HCT116 (cell line): Measurements from ENCODE around the gene FOXP1. TPM values are rescaled to one million over a fixed set of nuclear protein-coding genes. Genes with fewer than 3 reads are reported as not detected.

Source experiments
- ATAC-seq: fragments of 200-7000 bp; cut with Tn5 transposase; 2 replicates; pipeline ENCODE4 v1.9.1; 2020; ENCODE audit warnings: mild to moderate bottlenecking, moderate library complexity
- BruUV-seq: library from RNA; stranded (reverse); fragments of 400-500 nt; replicated peaks from 2 replicates; lab custom pipeline; 2021; lab: Mats Ljungman, UMichigan
- CTCF ChIA-PET: fragments of 300-600 bp; sonication (Branson Sonifier 250); formaldehyde crosslinking; loops from one replicate; lab custom pipeline; 2021; ENCODE audit warnings: antibody characterized with exemption; lab: Charles Lee
- POLR2A ChIA-PET: fragments of 300-600, 350-600 bp; sonication (Branson Sonifier 250); formaldehyde crosslinking; loops from one replicate; lab custom pipeline; 2021; ENCODE audit warnings: antibody characterized with exemption; lab: Charles Lee
- RAD21 ChIA-PET, 2 experiments: fragments of 300-600 bp; sonication (Branson Sonifier 250); formaldehyde crosslinking; loops; one replicate each; lab custom pipeline; 2023; ENCODE audit warnings: low total read pairs in 2 of 2; ENCODE audit not compliant: uncharacterized antibody in 2 of 2, unreplicated experiment in 2 of 2, low non-redundant PET in 1 of 2; lab: Charles Lee
- DNase-seq: peaks from one replicate; pipeline ENCODE4 v3.0.0-alpha.2; 2010; ENCODE audit warnings: low read depth, low spot score
- H2AFZ ChIP-seq: fragments of 200-600 bp; shearing (Covaris generic), sonication (generic); 2 replicates; pipeline ENCODE4 v1.6.1; 2017; ENCODE audit warnings: low read depth, mixed run types, mixed read lengths, antibody characterized with exemption, low read length; ENCODE audit not compliant: poor library complexity, severe bottlenecking
- H3K27ac ChIP-seq: 2 replicates; pipeline ENCODE4 v1.5.1; 2012; ENCODE audit warnings: low read depth, low read length
- H3K27me3 ChIP-seq: fragments of 200-600 bp; sonication (generic); 2 replicates; pipeline ENCODE4 v1.6.1; 2016; ENCODE audit warnings: mixed run types, low read length, mixed read lengths; ENCODE audit not compliant: insufficient read depth
- H3K36me3 ChIP-seq, 2 experiments: fragments of 200-500 bp in 1 of 2; fragments of 200-600 bp in 1 of 2; sonication (Bioruptor generic) in 1 of 2; sonication (generic) in 1 of 2; 2 replicates each; pipeline versions ENCODE4 v1.5.1 to v1.6.1; 2014 to 2016; ENCODE audit warnings: low read length in 2 of 2, inconsistent platforms in 1 of 2, mixed read lengths in 1 of 2, mixed run types in 1 of 2; ENCODE audit not compliant: insufficient read depth in 2 of 2, control insufficient read depth in 1 of 2
- H3K4me1 ChIP-seq, 2 experiments: fragments of 200-600 bp in 1 of 2; sonication (generic) in 1 of 2; 2 replicates each; pipeline versions ENCODE4 v1.5.1 to v1.6.1; 2012 to 2017; ENCODE audit warnings: low read length in 2 of 2, inconsistent platforms in 1 of 2, mild to moderate bottlenecking in 1 of 2, mixed read lengths in 1 of 2, mixed run types in 1 of 2, moderate library complexity in 1 of 2; ENCODE audit not compliant: insufficient read depth in 2 of 2, control insufficient read depth in 1 of 2
- H3K4me2 ChIP-seq: fragments of 200-600 bp; sonication (generic); 2 replicates; pipeline ENCODE4 v1.6.1; 2017; ENCODE audit warnings: mixed run types, low read length, mixed read lengths
- H3K4me3 ChIP-seq, 2 experiments: fragments of 200-600 bp in 1 of 2; sonication (generic) in 1 of 2; replicated peaks in 1 of 2; 2 replicates each; pipeline ENCODE4 v1.5.1; 2011 to 2016; ENCODE audit warnings: low read length in 2 of 2, control low read depth in 1 of 2, low read depth in 1 of 2, mild to moderate bottlenecking in 1 of 2, mixed read lengths in 1 of 2, mixed run types in 1 of 2
- H3K79me2 ChIP-seq: fragments of 200-600 bp; sonication (generic); 2 replicates; pipeline ENCODE4 v1.6.1; 2017; ENCODE audit warnings: mild to moderate bottlenecking, mixed run types, low read length, moderate library complexity, mixed read lengths; ENCODE audit not compliant: insufficient read depth
- H3K9ac ChIP-seq: fragments of 200-600 bp; sonication (generic); 2 replicates; pipeline ENCODE4 v1.6.1; 2016; ENCODE audit warnings: low read length, mixed read lengths
- H3K9me2 ChIP-seq: fragments of 200-600 bp; sonication (generic), shearing (Covaris generic); 2 replicates; pipeline ENCODE4 v1.6.1; 2017; ENCODE audit warnings: mixed run types, mild to moderate bottlenecking, moderate library complexity; ENCODE audit not compliant: insufficient read depth
- H3K9me3 ChIP-seq, 2 experiments: fragments of 200-500 bp in 1 of 2; fragments of 200-600 bp in 1 of 2; sonication (Bioruptor generic) in 1 of 2; sonication (generic) in 1 of 2; 2 replicates each; pipeline ENCODE4 v1.6.1; 2014 to 2017; ENCODE audit warnings: low read length in 2 of 2, mixed read lengths in 2 of 2, inconsistent platforms in 1 of 2, low read depth in 1 of 2, mild to moderate bottlenecking in 1 of 2, mixed run types in 1 of 2, moderate library complexity in 1 of 2; ENCODE audit not compliant: control insufficient read depth in 1 of 2, insufficient read depth in 1 of 2
- H4K20me1 ChIP-seq: fragments of 200-600 bp; sonication (generic), shearing (Covaris generic); 2 replicates; pipeline ENCODE4 v1.6.1; 2017; ENCODE audit warnings: mixed run types, mild to moderate bottlenecking, moderate library complexity; ENCODE audit not compliant: insufficient read depth
- CBX3 ChIP-seq: IDR thresholded peaks from 2 replicates; pipeline ENCODE4 v1.6.1; 2012; ENCODE audit warnings: low read depth
- CEBPB ChIP-seq: IDR thresholded peaks from 2 replicates; pipeline ENCODE4 v1.6.1; 2012; ENCODE audit warnings: low read depth
- CTCF ChIP-seq, 3 experiments: fragments of 200-600 bp in 1 of 3; sonication (generic) in 1 of 3; IDR thresholded peaks in 2 of 3; conservative IDR thresholded peaks in 1 of 3; 2 replicates each; pipeline ENCODE4 v1.5.1; 2012 to 2017; ENCODE audit warnings: low read depth in 2 of 3, low read length in 2 of 3, antibody characterized with exemption in 1 of 3, borderline replicate concordance in 1 of 3, control low read depth in 1 of 3, mild to moderate bottlenecking in 1 of 3, mixed read lengths in 1 of 3, mixed run types in 1 of 3, moderate library complexity in 1 of 3; ENCODE audit not compliant: insufficient read depth in 1 of 3
- EGR1 ChIP-seq: IDR thresholded peaks from 2 replicates; pipeline ENCODE4 v1.6.1; 2012; ENCODE audit warnings: low read depth
- ELF1 ChIP-seq: IDR thresholded peaks from 2 replicates; pipeline ENCODE4 v1.6.1; 2012; ENCODE audit warnings: low read depth, borderline replicate concordance
- EZH2 ChIP-seq: fragments of 200-600 bp; sonication (generic); IDR thresholded peaks from 2 replicates; pipeline ENCODE4 v1.6.1; 2017; ENCODE audit warnings: antibody characterized with exemption, mixed run types
- EZH2phosphoT487 ChIP-seq: fragments of 200-600 bp; IDR thresholded peaks from 2 replicates; pipeline ENCODE4 v1.6.1; 2018; ENCODE audit warnings: antibody characterized with exemption, borderline replicate concordance
- FOSL1 ChIP-seq: IDR thresholded peaks from 2 replicates; pipeline ENCODE4 v1.6.1; 2012; ENCODE audit warnings: low read depth
- JUND ChIP-seq: IDR thresholded peaks from 2 replicates; pipeline ENCODE4 v1.6.1; 2012
- MAX ChIP-seq: IDR thresholded peaks from 2 replicates; pipeline ENCODE4 v1.6.1; 2012
- POLR2A ChIP-seq: IDR thresholded peaks from 2 replicates; pipeline ENCODE4 v1.7.0; 2011; ENCODE audit warnings: borderline replicate concordance; ENCODE audit not compliant: insufficient read depth, insufficient read length; ENCODE audit errors: extremely low read depth
- RAD21 ChIP-seq: IDR thresholded peaks from 2 replicates; pipeline ENCODE4 v1.6.1; 2012; ENCODE audit warnings: low read depth, mild to moderate bottlenecking
- REST ChIP-seq: IDR thresholded peaks from 2 replicates; pipeline ENCODE4 v1.6.1; 2012; ENCODE audit warnings: low read depth
- SP1 ChIP-seq: IDR thresholded peaks from 2 replicates; pipeline ENCODE4 v1.6.1; 2012; ENCODE audit warnings: low read depth
- YY1 ChIP-seq: IDR thresholded peaks from 2 replicates; pipeline ENCODE4 v1.6.1; 2011; ENCODE audit warnings: low read length, low read depth, moderate library complexity, mild to moderate bottlenecking; ENCODE audit not compliant: insufficient replicate concordance; ENCODE audit errors: extremely low read depth
- ZBTB33 ChIP-seq: IDR thresholded peaks from 2 replicates; pipeline ENCODE4 v1.6.1; 2011; ENCODE audit warnings: mild to moderate bottlenecking, low read length, moderate library complexity; ENCODE audit not compliant: insufficient replicate concordance; ENCODE audit errors: extremely low read depth
- ZFX ChIP-seq: fragments of 450-650 bp; IDR thresholded peaks from 2 replicates; pipeline ENCODE4 v1.6.1; 2017
- ZNF274 ChIP-seq: fragments of 200-500 bp; sonication (Bioruptor generic); IDR thresholded peaks from 2 replicates; pipeline ENCODE4 v1.6.1; 2014; ENCODE audit warnings: mild to moderate bottlenecking, low read depth, low read length, inconsistent platforms
- intact Hi-C: fragments of 100-400 bp; cut with micrococcal nuclease; formaldehyde crosslinking; loops from 2 replicates; pipeline ENCODE4 v1.10.0; 2022
- total RNA-seq: library from RNA; stranded (reverse); gene quantifications from one replicate; pipeline ENCODE4 v1.2.1, GENCODE V29; 2021; ENCODE audit not compliant: unreplicated experiment

The FOXP1 gene
- total RNA-seq, 1 experiment from 2014 or later: 11.4 TPM

- TF ChIP-seq CEBPB: no peak
- TF ChIP-seq SP1: no peak
- TF ChIP-seq ELF1: no peak
- no peak for TF ChIP-seq ZFX
- no peak for TF ChIP-seq CTCF (IDR thresholded peaks at IDR 0.05 in 2 of 3, conservative IDR thresholded peaks at IDR 0.05 in 1 of 3; ENCODE audit: borderline replicate concordance in 1 of 3, insufficient read depth in 1 of 3, low read depth in 2 of 3, low read length in 2 of 3)
- no peak for TF ChIP-seq EGR1
- no peak for TF ChIP-seq ZBTB33
- no peak for TF ChIP-seq FOSL1
- no peak for TF ChIP-seq YY1
- TF ChIP-seq EZH2phosphoT487: no peak
- TF ChIP-seq RAD21: no peak
- no peak for TF ChIP-seq EZH2
- no peak for TF ChIP-seq JUND
- no peak for TF ChIP-seq REST
- TF ChIP-seq ZNF274: no peak
- TF ChIP-seq CBX3: no peak
- TF ChIP-seq POLR2A: no peak
- TF ChIP-seq MAX: no peak
- H3K4me2 ChIP-seq: no peak overlapping the region
- H2AFZ ChIP-seq: no peak overlapping the region
- DNase-seq (no peak), ATAC-seq (no peak)
- H3K9ac ChIP-seq: no peak overlapping the region
- peaks cover 22% of the 10 kb centered on the region; the same call in 1 of the 2 replicates for H3K27me3 ChIP-seq
- no peaks in the 10 kb centered on the region for H3K4me1 ChIP-seq
- H3K9me2 ChIP-seq: no peaks in the 10 kb centered on the region
- H3K9me3 ChIP-seq: no peaks in the 10 kb centered on the region
- intact Hi-C loops: no loop called here
- BruUV-seq: no TSS peak
- ChIA-PET POLR2A (no interaction called here), CTCF (no interaction called here), RAD21 (no interaction called here)
- no peaks in the 10 kb centered on the region for H3K36me3 ChIP-seq
- H3K27ac ChIP-seq: no peak overlapping the region
- no peak overlapping the region for H3K4me3 ChIP-seq
- H3K79me2 ChIP-seq: no peaks in the 10 kb centered on the region
- H4K20me1 ChIP-seq: no peaks in the 10 kb centered on the region
These were observed 38.5 kb upstream of the FOXP1 start for GRCh38 chr3:71621825-71622537.
